Skeletal muscle tissue (tissue), 4 donors: ENCODE data around the gene SEMA3F. TPM values are rescaled to one million over a fixed set of nuclear protein-coding genes. Genes with fewer than 3 reads are reported as not detected.

Experiments
- H3K27ac ChIP-seq: one replicate; pipeline ENCODE4 v1.7.0; 2013; ENCODE audit warnings: mild to moderate bottlenecking, low read depth, low read length, inconsistent platforms
- H3K27me3 ChIP-seq, 3 donors: one replicate each; pipeline ENCODE4 v1.7.0; 2013; ENCODE audit warnings: low read length in 3 of 3; ENCODE audit not compliant: control insufficient read depth in 3 of 3, insufficient read depth in 3 of 3
- H3K36me3 ChIP-seq, 3 donors: one replicate each; pipeline ENCODE4 v1.7.0; 2013; ENCODE audit warnings: low read length in 3 of 3; ENCODE audit not compliant: control insufficient read depth in 3 of 3, insufficient read depth in 3 of 3
- H3K4me1 ChIP-seq, 3 donors: one replicate each; pipeline ENCODE4 v1.7.0; 2013; ENCODE audit warnings: low read length in 3 of 3, mild to moderate bottlenecking in 3 of 3; ENCODE audit not compliant: control insufficient read depth in 3 of 3, insufficient read depth in 3 of 3
- H3K4me3 ChIP-seq, 3 donors: one replicate each; pipeline ENCODE4 v1.7.0; 2013; ENCODE audit warnings: low read length in 3 of 3
- H3K9ac ChIP-seq, 3 donors: one replicate each; pipeline ENCODE4 v1.7.0; 2013; ENCODE audit warnings: low read length in 3 of 3, mild to moderate bottlenecking in 3 of 3, moderate library complexity in 2 of 3, low read depth in 1 of 3
- H3K9me3 ChIP-seq, 3 donors: one replicate each; pipeline ENCODE4 v1.7.0; 2013; ENCODE audit warnings: low read length in 3 of 3; ENCODE audit not compliant: control insufficient read depth in 3 of 3
- total RNA-seq: library from RNA; depleted of rRNA; stranded (reverse); fragments of >200 nt; gene quantifications from one replicate; pipeline ENCODE4 v1.2.3, GENCODE V29; 2014
- donor health status: Osteomylitis.

Gene SEMA3F
- total RNA-seq, 1 donor from 2014 or later = 2.1 TPM

DNA sequence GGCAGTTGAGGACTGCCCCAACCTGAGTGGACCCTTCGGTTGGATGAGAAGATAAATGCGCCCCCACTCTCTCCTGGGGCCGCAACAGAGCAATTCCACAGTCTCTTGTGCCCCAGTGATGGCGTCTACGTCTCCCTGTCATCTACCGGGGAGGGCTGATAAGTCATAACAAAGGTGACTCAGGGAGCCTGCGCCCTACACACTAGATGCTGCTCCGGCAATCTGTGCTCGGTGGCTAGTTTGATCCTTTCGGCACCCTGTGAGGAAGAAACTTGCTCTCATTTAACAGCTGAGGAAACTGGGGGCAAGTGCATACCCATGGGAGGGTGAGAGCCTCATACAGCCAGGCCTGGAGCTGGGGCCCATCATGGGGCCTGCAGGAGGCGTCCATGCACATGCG, 14.1 kb upstream of the SEMA3F start:
- Histone ChIP-seq H3K4me3 (no peak overlapping the region), H3K27me3 (peaks cover 0 to 5% (median 0%) of the 10 kb centered on the region in 3 donors), H3K4me1 (peaks cover 15 to 17% (median 16%) of the 10 kb centered on the region in 3 donors), H3K27ac (no peak overlapping the region), H3K9ac (no peak overlapping the region), H3K9me3 (no peaks in the 10 kb centered on the region), H3K36me3 (no peaks in the 10 kb centered on the region)

DNA sequence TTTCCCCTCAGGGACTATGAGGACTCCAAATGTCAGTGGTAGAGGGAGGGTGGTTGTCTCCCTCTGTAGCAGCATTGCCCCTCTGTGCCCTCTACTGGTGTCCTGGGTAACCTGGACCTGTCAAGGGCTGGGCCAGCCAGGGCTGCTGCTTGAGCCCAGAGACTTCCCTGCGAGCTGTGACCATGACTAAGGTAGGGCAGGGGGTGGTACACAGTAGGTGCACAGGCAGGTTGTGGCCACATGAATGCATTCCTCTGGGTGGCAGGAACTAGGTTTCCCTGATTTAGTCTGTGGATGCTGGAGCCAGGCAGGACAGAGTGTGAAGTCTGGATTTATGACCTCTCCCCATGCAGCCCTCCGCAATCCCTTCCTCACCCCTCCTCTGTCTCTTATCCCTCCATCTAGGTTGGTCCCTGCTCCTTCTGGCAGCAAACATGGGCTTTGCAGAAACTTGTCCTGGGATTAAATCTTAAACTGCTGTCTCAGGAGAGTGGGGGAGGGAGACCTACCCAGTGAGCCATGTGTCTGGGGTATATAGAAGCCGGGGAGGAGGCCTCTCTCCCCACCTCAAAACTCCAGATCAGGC, 8.7 kb upstream of the SEMA3F start:
- H3K27ac ChIP-seq = no peak overlapping the region
- no peaks in the 10 kb centered on the region for H3K9me3 ChIP-seq
- H3K27me3 ChIP-seq = no peaks in the 10 kb centered on the region
- H3K4me1 ChIP-seq = no peaks in the 10 kb centered on the region
- no peak overlapping the region for H3K4me3 ChIP-seq
- H3K9ac ChIP-seq = no peak overlapping the region
- no peaks in the 10 kb centered on the region for H3K36me3 ChIP-seq

DNA sequence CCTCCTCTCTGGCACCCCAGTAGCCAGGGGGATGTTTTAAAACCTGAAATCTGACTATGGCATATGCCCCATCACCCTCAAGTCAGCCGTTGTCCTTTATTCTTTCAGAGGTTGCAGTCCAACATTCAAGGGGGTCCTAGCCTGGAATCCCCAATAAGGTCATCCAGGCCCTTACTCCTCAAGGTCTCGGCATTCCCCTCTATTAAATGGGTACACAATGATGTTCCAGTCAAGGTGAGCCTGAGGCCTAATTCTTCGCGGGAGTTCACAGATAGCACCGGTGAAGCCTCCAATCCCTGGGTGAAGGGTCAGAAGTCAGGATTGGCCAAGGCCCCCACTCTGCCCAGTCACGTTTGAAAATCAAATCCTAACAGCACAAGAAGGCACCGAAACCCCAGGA, 8.1 kb upstream of the SEMA3F start:
- Histone ChIP-seq H3K36me3 (no peaks in the 10 kb centered on the region), H3K4me1 (peaks cover 0 to 4% (median 0%) of the 10 kb centered on the region in 3 donors), H3K9me3 (no peaks in the 10 kb centered on the region), H3K4me3 (no peak overlapping the region), H3K27ac (no peak overlapping the region), H3K27me3 (no peaks in the 10 kb centered on the region), H3K9ac (no peak overlapping the region)

DNA sequence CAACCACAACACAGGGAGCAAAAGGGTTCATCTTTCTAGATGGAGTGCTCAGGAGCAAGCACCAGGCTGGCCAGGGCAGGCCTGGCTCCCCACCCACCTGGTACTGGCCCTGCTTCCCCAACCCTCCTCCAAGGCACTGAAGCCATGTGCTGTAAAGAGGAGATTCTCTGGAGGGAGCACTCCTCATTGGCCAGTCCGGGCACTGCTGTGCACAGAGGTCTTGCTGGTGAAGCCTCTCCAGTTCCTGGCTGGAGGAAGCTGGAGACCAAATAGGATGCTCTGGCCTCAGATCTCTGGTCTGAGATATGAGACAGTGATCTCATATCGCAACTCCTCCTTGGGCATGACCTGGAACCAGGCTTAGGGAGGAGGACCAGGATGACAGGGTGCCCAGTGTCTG, 7.7 kb upstream of the SEMA3F start:
- Histone ChIP-seq H3K4me1 (peaks cover 0 to 4% (median 0%) of the 10 kb centered on the region in 3 donors), H3K27me3 (no peaks in the 10 kb centered on the region), H3K36me3 (no peaks in the 10 kb centered on the region), H3K9me3 (no peaks in the 10 kb centered on the region), H3K4me3 (no peak overlapping the region), H3K27ac (no peak overlapping the region), H3K9ac (no peak overlapping the region)

DNA sequence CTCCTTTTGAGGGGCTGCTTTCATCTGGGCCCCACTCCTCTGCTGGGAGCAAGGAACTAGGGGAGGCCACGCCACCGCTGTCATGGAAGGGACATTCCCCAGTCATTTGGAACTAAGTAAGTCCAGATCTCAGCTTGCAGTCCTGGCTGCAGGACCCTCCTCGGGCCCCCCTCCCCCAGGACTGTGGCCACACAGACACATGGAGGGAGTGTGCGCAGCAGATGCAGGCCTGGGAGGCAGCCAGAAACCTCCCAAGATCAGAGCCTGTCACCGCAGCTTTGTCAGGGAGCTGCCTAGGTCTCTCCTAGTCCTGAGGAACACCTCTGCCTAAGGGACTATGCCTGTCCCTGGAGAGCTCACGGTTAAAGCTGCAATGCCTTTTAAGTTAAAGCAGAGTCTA, 7.3 kb upstream of the SEMA3F start:
- H3K36me3 ChIP-seq = no peaks in the 10 kb centered on the region
- no peaks in the 10 kb centered on the region for H3K27me3 ChIP-seq
- H3K9me3 ChIP-seq = no peaks in the 10 kb centered on the region
- peaks cover 0 to 4% (median 0%) of the 10 kb centered on the region in 3 donors for H3K4me1 ChIP-seq
- no peak overlapping the region for H3K27ac ChIP-seq
- no peak overlapping the region for H3K4me3 ChIP-seq
- no peak overlapping the region for H3K9ac ChIP-seq

DNA sequence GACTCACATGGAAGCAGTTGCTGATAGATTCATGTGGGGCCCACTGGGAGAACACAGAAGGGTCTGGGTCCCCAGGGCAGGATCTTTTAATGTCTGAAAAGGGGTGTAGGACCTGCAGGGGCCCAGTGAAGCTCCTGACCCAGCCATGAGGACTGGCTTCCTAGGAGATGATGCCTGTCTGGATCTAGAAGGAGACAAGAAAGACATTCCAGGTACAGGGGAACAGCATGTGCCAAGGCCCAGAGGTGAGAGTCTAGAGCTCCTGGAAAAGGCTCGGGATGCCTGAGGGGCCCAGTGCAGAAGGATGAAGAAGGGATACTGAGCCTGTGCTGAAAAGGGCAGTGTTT, 4.7 kb upstream of the SEMA3F start:
- no peak overlapping the region for H3K9ac ChIP-seq
- no peak overlapping the region for H3K27ac ChIP-seq
- H3K4me3 ChIP-seq = no peak overlapping the region

DNA sequence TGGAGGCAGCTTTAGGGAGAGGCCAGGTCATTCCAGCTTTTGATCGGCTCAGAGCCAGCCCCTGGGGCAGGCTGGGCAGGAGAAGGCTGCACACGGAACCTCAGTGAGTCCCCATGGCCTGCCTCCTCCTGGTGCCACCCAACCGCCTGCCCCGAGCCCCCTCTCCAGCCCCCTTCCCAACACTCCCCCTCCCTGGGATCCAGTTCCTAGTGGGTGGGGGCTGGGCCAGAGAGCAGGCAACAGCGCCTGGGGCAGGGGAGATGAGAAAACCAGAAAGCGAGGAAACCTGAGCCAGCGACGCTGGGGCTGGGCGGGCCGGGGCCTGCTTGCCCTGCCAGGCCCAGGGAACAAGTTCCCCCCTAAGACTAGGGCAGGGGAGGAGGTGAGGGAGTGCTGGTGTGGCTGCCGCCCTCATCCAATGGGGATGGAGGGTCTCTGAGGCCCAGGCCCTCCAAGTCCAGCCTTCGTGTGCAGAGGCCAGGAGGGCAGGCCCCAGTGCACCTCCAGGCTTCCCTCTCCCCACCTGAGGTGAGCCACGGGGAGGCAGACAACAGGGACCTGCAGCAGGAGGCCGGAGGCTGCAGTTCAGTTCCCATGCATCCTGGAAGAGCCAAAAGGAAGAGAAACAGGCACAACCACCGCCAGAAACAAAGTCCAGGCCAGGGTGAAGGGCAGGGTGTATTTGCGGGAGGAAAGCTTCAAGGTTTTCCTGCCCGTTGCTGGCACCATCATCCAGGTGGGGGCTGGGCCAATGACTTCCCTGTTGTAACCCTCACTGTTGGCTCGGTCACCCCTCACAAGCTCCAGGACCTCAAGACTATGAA, 4.0 kb upstream of the SEMA3F start:
- Histone ChIP-seq H3K36me3 (no peaks in the 10 kb centered on the region), H3K9me3 (no peaks in the 10 kb centered on the region), H3K27me3 (no peaks in the 10 kb centered on the region), H3K27ac (no peak overlapping the region), H3K9ac (no peak overlapping the region), H3K4me1 (peaks cover 6 to 13% (median 11%) of the 10 kb centered on the region in 3 donors), H3K4me3 (no peak overlapping the region)

More for the DNA sequence above, 4.7 kb upstream of the SEMA3F start:
- no peaks in the 10 kb centered on the region for H3K27me3 ChIP-seq
- no peaks in the 10 kb centered on the region for H3K36me3 ChIP-seq
- H3K9me3 ChIP-seq = no peaks in the 10 kb centered on the region
- peaks cover 0 to 8% (median 5%) of the 10 kb centered on the region in 3 donors for H3K4me1 ChIP-seq

DNA sequence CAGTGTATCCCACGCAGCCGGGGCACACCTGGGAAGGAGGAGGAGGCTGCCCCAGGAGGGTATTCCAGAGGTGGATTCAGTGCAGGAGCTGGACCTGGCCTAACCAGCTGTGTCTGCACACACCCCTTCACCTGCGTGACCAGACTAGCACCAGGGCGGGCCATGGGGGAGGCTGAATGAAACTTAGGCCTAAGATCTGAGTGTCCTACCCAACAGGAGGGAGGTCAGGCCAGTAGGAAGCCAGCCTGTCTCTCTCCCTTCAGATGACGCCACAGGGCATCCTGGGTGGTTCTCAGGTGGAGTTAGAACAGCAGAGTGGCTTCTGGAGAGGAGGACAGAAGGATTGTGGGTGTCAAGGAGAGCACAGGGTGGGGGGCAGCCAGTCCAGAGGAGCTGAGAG, 3.4 kb upstream of the SEMA3F start:
- Histone ChIP-seq H3K27ac (no peak overlapping the region), H3K9me3 (no peaks in the 10 kb centered on the region), H3K36me3 (no peaks in the 10 kb centered on the region), H3K4me3 (no peak overlapping the region), H3K9ac (no peak overlapping the region), H3K4me1 (peaks cover 8 to 18% (median 16%) of the 10 kb centered on the region in 3 donors), H3K27me3 (no peaks in the 10 kb centered on the region)

DNA sequence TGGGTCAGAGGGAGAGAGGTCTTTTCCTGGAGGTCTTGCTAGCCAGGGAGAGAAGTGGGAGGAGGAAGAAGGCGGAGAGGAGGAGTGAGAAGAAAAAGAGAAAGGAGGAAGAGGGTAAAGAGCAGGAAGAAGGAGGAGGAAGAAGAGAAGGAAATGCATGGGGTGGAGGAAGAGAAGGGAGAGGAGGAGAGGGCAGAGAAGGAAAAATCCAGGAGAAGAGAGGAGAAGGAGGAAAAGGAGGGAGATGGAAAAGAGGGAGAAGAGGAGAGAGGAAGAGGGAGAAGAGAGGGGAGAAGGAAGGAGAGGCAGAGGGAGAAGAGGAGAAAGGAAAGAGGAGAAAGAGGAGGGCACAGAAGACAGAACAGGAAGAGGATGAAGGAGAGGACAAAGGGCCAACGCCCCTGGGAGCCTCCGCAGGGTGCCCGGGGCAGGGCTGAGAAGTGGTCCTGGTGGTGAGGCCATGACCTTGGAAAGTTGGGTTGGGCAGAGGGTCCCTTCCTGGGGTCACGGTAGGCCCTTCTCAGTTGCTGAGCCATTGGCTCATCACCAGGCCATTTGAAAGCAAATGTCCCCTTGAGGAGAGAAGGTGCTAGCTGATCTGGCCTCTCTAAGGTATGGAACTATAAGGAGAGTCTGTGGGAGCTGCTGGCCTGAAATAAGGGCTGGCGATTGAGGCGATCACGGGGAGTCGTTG, 1.2 kb upstream of the SEMA3F start:
- H3K27me3 ChIP-seq = no peaks in the 10 kb centered on the region
- no peak overlapping the region for H3K27ac ChIP-seq
- peak overlapping the region in 2 of 3 donors; percentile 37 to 65 for H3K4me3 ChIP-seq

DNA sequence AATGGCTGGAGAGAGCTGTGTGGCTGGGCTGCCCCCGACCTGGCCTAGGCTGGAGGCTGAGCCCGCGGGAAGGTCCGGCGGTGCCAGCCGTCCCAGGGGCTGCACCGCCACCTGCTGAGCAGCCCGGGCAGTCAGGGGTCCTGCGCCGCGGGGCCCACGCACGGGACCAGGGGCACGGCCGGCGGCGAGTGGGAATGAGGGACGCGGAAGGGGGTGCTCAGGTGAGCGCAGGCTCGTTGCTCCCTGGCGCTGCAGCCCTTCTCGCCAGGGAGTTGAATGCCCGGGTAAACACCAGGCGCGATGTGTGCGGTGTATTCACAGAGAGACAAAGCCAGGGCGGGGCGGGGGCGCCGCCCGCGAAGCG, 666 bp upstream of the SEMA3F start:
- H3K36me3 ChIP-seq = no peaks in the 10 kb centered on the region
- no peak overlapping the region for H3K27ac ChIP-seq
- no peaks in the 10 kb centered on the region for H3K9me3 ChIP-seq
- H3K4me3 ChIP-seq = peak overlapping the region in 2 of 3 donors; percentile 37 to 65
- no peaks in the 10 kb centered on the region for H3K27me3 ChIP-seq
- H3K9ac ChIP-seq = peak overlapping the region in 1 of 3 donors; percentile 70
- H3K4me1 ChIP-seq = peaks cover 18 to 40% (median 37%) of the 10 kb centered on the region in 3 donors

More for the DNA sequence above, 1.2 kb upstream of the SEMA3F start:
- H3K9me3 ChIP-seq = no peaks in the 10 kb centered on the region
- peaks cover 16 to 36% (median 31%) of the 10 kb centered on the region in 3 donors for H3K4me1 ChIP-seq
- peak overlapping the region in 1 of 3 donors; percentile 70 for H3K9ac ChIP-seq
- no peaks in the 10 kb centered on the region for H3K36me3 ChIP-seq
